GM18909 (cell line): ENCODE results near the gene SEC22B.
"Not testable (repeated sequence)": the region's sequence is repeated elsewhere in the genome, so short reads cannot be mapped to it uniquely, and the experiment has no call there.

ENCODE experiments used
- ATAC-seq: cut with Tn5 transposase; IDR thresholded peaks from one replicate; pipeline ENCODE4 v1.9.1; 2021; ENCODE audit warnings: mild to moderate bottlenecking; ENCODE audit not compliant: unreplicated experiment, poor library complexity

Gene SEC22B

GRCh38 chr1:120120525-120120924 is 55.8 kb downstream of the SEC22B start:
- ATAC-seq: not testable (repeated sequence)

GRCh38 chr1:120117371-120118177 is 58.7 kb downstream of the SEC22B start:
- ATAC-seq: peak; percentile 66

GRCh38 chr1:120116094-120116493 is 60.2 kb downstream of the SEC22B start:
- ATAC-seq: not testable (repeated sequence)

- ATAC-seq: not testable (repeated sequence)
Observed at GRCh38 chr1:120113134-120113533, 63.2 kb downstream of the SEC22B start.

- not testable (repeated sequence) for ATAC-seq
Observed at GRCh38 chr1:120112212-120112611, 64.1 kb downstream of the SEC22B start.

- not testable (repeated sequence) for ATAC-seq
Observed at GRCh38 chr1:120111771-120112170, 64.5 kb downstream of the SEC22B start.

GRCh38 chr1:120111008-120111407 is 65.3 kb downstream of the SEC22B start:
- ATAC-seq: not testable (repeated sequence)

GRCh38 chr1:120109656-120110055 is 66.7 kb downstream of the SEC22B start:
- ATAC-seq: not testable (repeated sequence)

- ATAC-seq: not testable (repeated sequence)
Observed at GRCh38 chr1:120109180-120109579, 67.1 kb downstream of the SEC22B start.

- ATAC-seq: not testable (repeated sequence)
Observed at GRCh38 chr1:120105288-120105687, 71.0 kb downstream of the SEC22B start.

GRCh38 chr1:120103768-120104167 is 72.6 kb downstream of the SEC22B start:
- not testable (repeated sequence) for ATAC-seq

- not testable (repeated sequence) for ATAC-seq
Observed at GRCh38 chr1:120101593-120101992, 74.7 kb downstream of the SEC22B start.
